ENCODE measurements around the gene GSG1L.
A peak's percentile ranks its signal among the peaks of the same experiment; 100 is the strongest.
"Not testable (repeated sequence)": the region's sequence is repeated elsewhere in the genome, so short reads cannot be mapped to it uniquely, and the experiment has no call there.

Gene GSG1L

GRCh38 chr16:27883576-27883975 lies 179.9 kb downstream of the GSG1L start:
- DNase-seq = no peak

GRCh38 chr16:27880287-27880686 lies 183.2 kb downstream of the GSG1L start:
- DNase-seq = no peak

GRCh38 chr16:27879601-27880247 lies 183.8 kb downstream of the GSG1L start:
- DNase-seq = peak; percentile 13

DNA sequence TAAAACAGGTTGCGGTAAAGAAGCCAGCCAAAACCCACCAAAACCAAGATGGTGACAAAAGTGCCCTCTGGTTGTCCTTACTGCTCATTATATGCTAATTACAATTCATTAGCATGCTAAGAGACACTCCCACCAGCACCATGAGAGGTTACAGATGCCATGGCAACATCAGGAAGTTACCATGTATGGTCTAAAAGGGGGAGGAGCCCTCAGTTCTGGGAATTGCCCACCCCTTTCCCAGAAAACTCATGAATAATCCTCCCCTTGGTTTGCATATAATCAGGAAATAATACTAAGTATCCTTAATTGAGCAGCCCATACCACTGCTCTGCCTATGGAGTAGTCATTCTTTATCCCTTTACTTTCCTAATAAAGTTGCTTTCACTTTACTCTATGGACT lies 190.9 kb downstream of the GSG1L start:
- not testable (repeated sequence) for DNase-seq

DNA sequence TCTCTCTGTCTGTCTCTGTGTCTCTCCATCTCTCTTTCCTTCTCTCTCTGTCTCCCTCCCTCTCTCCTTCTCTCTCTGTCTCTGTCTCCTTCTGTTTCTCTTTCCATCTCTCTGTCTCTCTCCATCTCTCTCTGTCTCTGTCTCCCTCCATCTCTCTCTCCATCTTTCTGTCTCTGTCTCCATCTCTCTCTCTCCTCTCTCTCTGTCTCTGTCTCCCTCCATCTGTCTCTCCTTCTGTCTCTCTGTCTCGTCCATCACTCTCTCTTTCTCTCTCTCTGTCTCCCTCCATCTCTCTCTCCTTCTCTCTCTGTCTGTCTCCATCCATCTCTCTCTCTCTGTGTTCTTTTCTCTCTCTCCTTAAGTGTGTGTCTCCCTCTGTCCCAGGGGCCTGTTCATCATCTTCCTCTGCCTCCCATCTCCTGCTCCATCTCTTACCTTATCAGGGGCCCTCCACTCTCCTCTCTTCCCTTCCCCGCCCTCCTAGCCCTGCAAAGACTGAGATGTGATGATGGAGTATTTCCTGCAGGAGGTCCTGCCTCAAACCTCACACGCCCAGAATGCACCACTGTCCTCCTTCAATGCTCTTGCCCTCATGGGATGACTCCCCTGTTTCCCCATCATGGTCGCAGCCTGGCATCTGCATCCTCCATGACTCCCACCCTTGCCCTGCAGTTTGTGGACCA lies 193.3 kb downstream of the GSG1L start:
- no peak for DNase-seq

DNA sequence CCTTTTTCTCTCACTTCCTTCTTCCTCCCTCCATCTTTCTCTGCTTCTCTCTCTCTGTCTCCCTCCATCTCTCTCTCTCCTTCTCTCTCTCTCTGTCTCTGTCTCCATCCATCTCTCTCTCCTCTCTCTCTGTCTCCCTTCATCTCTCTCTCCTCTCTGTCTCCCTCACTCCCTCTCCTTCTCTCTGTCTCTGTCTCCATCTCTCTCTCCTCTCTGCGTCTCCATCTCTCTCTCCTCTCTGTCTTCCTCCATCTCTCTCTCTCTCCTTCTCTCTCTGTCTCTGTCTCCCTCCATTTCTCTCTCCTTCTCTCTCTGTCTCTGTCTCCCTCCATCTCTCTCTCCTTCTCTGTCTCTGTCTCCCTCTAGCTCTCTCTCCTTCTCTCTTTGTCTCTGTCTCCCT lies 194.1 kb downstream of the GSG1L start:
- DNase-seq = no peak

DNA sequence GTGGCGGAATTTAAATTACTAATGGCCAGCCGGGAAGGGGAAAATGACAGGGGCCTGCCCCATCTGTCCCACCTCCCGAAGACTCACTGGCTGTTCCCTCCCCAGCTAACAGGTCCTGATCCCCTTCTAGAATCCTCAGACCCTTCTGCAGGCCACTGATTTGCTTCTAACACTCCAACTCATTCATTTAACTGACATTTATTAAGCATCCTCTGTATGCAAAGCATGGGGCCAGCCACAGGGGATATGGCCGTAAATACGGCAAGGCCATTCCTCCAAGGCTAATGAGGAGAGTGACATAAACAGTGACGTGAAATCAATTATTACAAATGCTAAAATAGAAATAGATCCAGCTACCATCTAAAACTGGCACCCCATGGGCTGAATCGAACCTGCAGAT lies 195.3 kb downstream of the GSG1L start:
- DNase-seq = no peak

DNA sequence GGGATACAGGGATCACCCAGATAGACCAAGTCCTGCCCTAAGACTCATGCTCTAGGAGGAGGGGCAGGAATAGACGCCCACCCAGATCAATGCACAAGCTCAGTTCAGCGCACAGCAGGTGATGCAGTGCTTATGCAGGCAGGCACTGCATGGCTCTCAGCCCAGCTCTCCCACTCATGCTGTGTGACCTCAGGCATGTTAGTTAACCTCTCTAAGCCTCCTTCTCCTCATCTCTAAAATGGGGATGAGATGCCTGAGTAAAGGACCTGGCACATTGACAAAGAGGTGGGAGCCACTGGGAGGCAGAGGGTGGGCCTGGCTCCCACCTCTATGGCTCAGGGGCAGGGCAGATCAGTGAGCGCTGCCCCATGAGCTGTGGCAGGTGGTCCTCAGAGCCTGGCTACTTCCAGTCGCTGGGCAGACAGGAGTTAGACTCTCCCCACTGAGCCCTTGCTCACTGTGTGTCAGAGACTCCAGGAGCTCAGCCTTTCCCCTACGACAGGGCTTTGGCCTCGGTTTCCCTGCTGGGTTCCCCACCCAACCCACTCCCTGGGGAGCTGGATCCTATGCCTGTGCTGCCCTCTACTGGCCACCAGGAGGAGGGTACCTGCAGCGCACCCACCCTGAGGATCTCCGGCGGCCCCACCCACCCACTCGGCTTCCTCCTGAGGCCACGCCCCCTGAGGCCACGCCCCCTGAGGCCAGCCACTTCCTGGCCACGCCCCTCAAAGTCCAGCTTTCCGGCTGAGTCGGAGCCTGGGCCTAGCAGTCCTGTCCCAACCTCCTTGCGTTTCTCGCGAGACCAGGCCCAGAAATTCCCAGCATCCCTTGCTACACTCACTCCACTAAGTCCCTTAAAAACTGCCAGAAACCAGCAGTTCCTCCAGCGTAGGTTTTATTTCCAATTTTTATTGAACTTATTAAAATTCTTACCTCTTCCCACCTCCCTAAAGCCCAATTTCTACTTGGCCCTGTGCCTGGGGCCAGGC lies 196.1 kb downstream of the GSG1L start:
- DNase-seq = peak; percentile 9

DNA sequence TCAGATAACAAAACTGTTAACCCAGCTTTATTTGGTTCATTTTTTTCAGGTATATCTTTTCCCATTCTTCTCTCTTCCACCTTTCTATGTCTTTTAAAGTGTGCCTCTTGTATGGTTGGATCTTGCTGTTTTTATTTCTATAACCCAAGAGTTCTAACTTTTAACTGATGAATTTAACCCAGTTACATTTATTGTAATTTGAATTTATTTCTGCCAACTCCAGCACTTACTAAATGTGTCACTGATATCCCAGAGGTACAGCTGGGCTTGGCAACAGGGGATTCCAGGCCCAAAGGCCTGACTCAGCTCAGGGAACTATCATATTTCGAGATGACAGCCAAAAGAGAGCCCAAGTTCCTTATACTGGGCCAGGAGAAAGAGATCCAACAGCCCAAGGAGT lies 200.1 kb downstream of the GSG1L start:
- no peak for DNase-seq

- no peak for DNase-seq
These were observed 200.6 kb downstream of the GSG1L start for GRCh38 chr16:27862953-27863352.

GRCh38 chr16:27860091-27860490 lies 203.4 kb downstream of the GSG1L start:
- no peak for DNase-seq

GRCh38 chr16:27859020-27859419 lies 204.5 kb downstream of the GSG1L start:
- no peak for DNase-seq

GRCh38 chr16:27853651-27854050 lies 209.9 kb downstream of the GSG1L start:
- no peak for DNase-seq

DNA sequence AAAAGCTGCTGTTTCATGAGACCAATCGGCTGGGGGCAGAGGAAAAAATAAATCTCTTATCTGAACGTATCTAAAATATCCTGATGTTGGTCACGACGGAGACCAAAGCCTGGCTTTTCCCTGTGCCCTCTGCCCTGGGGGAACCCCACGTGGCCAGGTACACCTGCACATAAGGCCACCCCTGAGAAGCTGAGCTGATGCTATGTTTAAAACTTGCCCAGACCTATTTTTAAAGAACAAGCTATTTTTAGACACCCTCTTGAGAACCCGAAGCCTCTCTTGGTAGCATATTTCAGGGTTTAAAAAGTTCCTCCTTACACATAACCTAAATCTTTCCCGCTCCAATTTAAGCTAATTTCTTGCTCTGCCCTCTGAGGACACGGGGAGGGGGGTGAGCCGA lies 210.4 kb downstream of the GSG1L start:
- no peak for DNase-seq

DNA sequence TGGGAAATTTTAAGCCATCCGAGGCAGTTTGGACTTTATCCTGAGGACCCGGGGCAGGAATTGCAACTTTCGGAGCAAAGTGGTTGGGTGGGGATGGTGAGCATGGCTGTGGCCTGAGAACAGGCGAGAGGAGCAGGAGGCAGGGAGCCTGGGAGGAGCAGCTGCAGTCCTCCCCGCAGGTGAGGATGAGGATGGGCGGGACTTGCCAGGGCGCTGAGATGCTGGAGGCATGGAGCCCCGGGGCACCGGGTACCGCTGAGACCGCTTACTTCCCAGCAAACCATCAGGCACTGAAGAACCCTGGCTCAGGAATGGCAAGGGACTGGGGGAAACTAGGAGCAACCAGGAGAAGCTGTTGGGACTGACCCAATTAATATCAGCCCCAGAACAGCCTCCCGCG lies 210.8 kb downstream of the GSG1L start:
- DNase-seq = no peak

DNA sequence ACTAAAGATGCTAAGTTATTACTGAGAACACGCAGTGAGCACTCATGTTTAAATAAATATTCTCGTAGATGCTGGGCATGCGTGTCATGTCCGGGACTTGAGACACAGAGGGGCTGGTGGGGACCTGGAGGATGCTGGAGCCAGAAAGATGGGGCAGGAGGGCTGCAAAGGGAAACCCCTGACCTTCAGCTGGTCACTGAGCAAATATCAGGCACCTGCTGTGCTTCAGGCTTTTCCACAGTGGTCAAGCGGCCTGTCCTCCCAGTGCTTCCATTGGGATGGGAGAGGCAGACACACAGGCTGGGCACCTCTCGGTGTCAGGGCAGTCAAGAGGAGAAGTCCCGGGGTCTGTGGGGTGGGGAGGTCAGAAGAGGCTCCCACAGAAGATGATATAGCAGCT lies 211.4 kb downstream of the GSG1L start:
- DNase-seq = no peak

GRCh38 chr16:27851586-27851985 lies 211.9 kb downstream of the GSG1L start:
- DNase-seq = no peak

- no peak for DNase-seq
These were observed 213.9 kb downstream of the GSG1L start for GRCh38 chr16:27849621-27850020.

DNA sequence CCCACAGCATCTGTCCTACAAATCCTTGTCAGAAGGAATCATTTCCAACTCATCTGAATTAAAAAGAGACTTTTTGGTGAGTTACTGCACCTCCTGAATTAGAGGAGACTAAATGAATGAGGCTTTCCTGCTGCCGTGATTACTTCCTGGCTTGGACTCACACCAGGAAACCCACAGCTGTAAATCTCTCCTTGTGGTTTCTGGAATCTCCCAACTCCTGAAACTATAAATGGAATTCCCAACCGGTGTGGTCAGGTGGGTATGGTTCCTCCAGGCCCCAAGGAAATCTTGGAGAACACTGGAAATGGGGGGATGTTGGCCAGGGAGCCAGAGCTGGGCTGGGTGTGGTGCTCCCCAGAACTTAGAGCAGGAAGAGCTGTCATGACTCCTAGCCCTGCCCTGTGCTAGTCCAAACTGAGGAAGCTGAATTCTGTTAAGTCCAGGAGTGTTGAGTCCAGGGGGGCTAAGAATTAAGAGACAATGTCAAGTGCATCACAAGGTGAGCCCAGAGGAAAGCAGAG lies 216.4 kb downstream of the GSG1L start:
- no peak for DNase-seq

DNA sequence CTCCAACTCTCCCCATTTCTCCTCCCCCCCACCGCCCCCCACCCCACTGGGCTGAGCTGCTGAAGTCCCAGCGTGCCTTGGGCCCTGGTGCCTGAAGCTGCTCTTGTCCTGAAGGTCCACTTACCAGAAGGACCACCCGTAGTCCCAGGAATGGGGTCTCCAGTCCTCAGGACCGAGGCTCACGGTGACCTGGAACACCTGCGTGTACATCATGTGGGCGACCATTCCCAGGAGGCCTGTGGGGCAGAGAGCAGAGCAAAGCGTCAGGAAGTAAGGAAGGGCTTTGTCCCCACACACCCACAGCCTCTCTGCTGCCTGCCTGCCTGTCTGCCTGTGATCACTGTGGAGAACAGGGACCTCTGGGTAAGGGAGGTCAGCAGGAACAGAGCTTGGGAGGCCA lies 218.7 kb downstream of the GSG1L start:
- no peak for DNase-seq

DNA sequence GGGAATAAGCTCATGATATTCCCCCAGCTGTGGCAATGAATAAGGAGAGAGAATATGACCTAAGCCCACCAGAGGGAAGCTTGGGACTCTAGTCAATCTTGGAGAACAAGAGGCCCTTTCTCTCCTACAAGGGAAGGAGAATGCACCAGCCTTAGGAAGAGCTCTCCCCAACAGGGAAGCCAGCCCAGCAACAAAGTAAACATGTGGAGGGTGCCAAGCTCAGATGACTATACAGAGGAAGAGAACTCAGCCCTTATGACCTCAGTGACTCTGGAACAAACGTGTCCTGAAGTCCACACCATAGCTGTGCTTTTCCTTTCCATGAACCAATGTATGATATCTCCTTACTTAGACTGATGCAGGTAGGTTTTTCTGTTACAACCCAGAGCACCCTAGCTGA lies 219.7 kb downstream of the GSG1L start:
- DNase-seq = no peak

- no peak for DNase-seq
These were observed 221.6 kb downstream of the GSG1L start for GRCh38 chr16:27841911-27842310.

DNA sequence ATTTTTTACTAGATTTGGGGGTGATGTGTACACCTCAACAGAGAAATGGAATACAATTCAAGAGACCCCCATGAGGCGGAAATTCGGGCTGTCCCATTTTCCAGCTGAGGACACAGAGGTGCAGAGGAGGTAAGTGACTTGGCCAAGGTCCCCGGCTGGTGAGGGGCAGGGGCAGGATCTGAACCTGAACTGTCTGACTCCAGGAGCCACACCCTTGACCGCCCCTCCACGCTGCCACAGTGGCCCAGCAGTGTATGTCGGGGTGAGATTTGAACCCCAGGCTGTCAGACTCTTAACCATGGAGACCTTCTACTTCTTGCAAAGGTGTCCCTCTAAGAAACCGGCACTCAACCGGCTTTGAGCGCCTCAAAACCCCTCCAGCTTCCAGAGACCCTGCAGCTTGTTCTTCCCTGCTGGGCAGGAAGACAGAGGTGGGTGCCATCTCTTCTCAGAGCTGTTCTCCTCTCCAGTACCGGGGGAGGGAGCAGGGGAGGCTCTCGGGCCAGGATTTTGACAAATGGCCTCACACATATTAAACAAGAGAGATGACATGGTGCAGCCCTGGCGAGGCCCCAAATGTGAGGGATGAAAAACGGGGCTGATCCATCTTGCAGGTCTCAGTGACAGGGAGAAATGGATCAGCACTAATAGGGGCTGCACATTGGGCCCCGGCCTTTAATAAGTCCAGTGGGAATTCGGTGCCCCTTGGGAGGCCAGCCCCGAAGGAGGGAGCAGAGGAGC lies 222.3 kb downstream of the GSG1L start:
- no peak for DNase-seq

All from NCI-H2171 treated with DMSO at 0.1 percent for 48 hours (cell line).